ENCODE data around the gene OTOR. TPM values are rescaled to one million over a fixed set of nuclear protein-coding genes. Genes with fewer than 3 reads are reported as not detected.

Gene OTOR
- total and polyA plus RNA-seq, 2 of the 8 experiments (the other 6 are each of a cell fraction or from before 2014, with no cell fraction given): not detected

DNA sequence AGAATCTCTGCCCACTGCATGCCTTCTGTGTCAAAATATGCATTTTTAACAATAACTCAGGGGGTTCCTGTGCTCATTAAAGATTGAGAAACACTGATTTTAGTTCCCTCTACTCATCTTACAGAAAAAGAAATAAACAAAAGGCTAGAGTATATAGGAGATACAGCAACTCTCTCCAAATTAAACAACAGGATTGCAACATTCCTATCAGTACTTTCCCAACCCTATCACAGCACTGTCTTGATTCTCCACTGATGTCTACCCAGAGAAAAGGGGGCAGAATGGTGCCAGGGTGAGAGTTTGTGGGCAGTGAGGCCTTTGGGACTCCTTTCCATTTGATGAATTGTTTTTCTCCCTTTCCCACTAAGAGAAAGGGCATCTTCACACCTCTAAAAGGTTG is 4.7 kb downstream of the OTOR start:
- Histone ChIP-seq H3K9me3 (ENCODE audit: insufficient read depth in 2 of 2, low read depth in 1 of 2, low read length in 1 of 2) (peaks cover 11 to 12% of the 10 kb centered on the region in 2 experiments), H3K27me3 (replicated peaks in 1 of 4; ENCODE audit: control insufficient read depth in 3 of 4, extremely low read depth in 1 of 4, insufficient read depth in 3 of 4, low read length in 3 of 4) (no peaks in the 10 kb centered on the region), H4K20me1 (replicated peaks in 1 of 2; ENCODE audit: control insufficient read depth in 1 of 2, insufficient read depth in 2 of 2, low read length in 2 of 2) (no peaks in the 10 kb centered on the region), H3K27ac (ENCODE audit: low read depth, low read length) (no peak overlapping the region), H2BK5ac (ENCODE audit: low read depth, low read length) (no peak overlapping the region), H3K14ac (ENCODE audit: insufficient read length) (no peak overlapping the region), H3K18ac (ENCODE audit: extremely low read depth, low read length) (no peak overlapping the region), H3K23ac (ENCODE audit: insufficient read length) (no peak overlapping the region), H4K8ac (ENCODE audit: extremely low read depth, insufficient read depth, low read length) (no peak overlapping the region), H3K9ac (replicated peaks in 1 of 4; ENCODE audit: extremely low read depth in 1 of 4, low read depth in 3 of 4, low read length in 3 of 4) (no peak overlapping the region), H3K36me3 (ENCODE audit: control insufficient read depth in 2 of 4, insufficient read depth in 4 of 4, low read length in 3 of 4) (no peaks in the 10 kb centered on the region), H2BK15ac (ENCODE audit: low read length) (no peak overlapping the region), H3K4me1 (replicated peaks in 1 of 4; ENCODE audit: control insufficient read depth in 3 of 4, insufficient read depth in 4 of 4, low read length in 3 of 4) (peaks cover 0 to 5% (median 2%) of the 10 kb centered on the region in 4 experiments; a peak in 4 of 7 replicates), H3K23me2 (ENCODE audit: low read depth, low read length) (no peaks in the 10 kb centered on the region), H3K79me2 (ENCODE audit: control insufficient read depth in 1 of 2, insufficient read depth in 2 of 2, low read length in 2 of 2) (no peaks in the 10 kb centered on the region), H2BK12ac (ENCODE audit: low read depth, low read length) (no peak overlapping the region), H3K56ac (replicated peaks; ENCODE audit: insufficient read length, low read depth, low read length) (no peak overlapping the region), H4K91ac (replicated peaks; ENCODE audit: insufficient read length, low read length) (no peak overlapping the region), H2AFZ (ENCODE audit: low read length) (no peak overlapping the region), H3K4me2 (ENCODE audit: insufficient read depth in 1 of 2, low read depth in 2 of 2, low read length in 2 of 2) (peak overlapping the region in 1 of 2 experiments; percentile 36; a peak in 1 of 4 replicates), H3K4me3 (ENCODE audit: extremely low read depth in 1 of 4, insufficient read depth in 2 of 4, low read depth in 3 of 4, low read length in 4 of 4) (no peak overlapping the region), H3K4ac (replicated peaks; ENCODE audit: insufficient read length, low read depth, low read length) (no peak overlapping the region), H2AK5ac (ENCODE audit: low read depth, low read length) (no peak overlapping the region), H2BK20ac (ENCODE audit: low read length) (no peak overlapping the region), H4K5ac (ENCODE audit: insufficient read length, low read depth, low read length) (no peak overlapping the region), H3K79me1 (ENCODE audit: low read depth, low read length) (no peaks in the 10 kb centered on the region), H2BK120ac (replicated peaks; ENCODE audit: low read depth, low read length) (no peak overlapping the region)
- POLR2A ChIA-PET (ENCODE audit: partially characterized antibody): no interaction called here
- FAIRE-seq (no peak), DNase-seq (ENCODE audit: low read depth in 1 of 2, low spot score in 2 of 2) (no peak)
- TF ChIP-seq RXRA (IDR thresholded peaks at IDR 0.05; ENCODE audit: insufficient read depth, low read depth, low read length) (no peak), RBBP5 (IDR thresholded peaks at IDR 0.05; ENCODE audit: borderline replicate concordance, low read depth, low read length) (no peak), MAFK (IDR thresholded peaks at IDR 0.05; ENCODE audit: low read depth, low read length) (no peak), NRF1 (IDR thresholded peaks at IDR 0.05; ENCODE audit: low read depth, low read length) (no peak), RFX5 (IDR thresholded peaks at IDR 0.05; ENCODE audit: borderline replicate concordance, low read depth, low read length) (no peak), JUN (IDR thresholded peaks at IDR 0.05; ENCODE audit: low read depth, low read length) (no peak), ASH2L (IDR thresholded peaks at IDR 0.05; ENCODE audit: low read length) (no peak), KDM1A (IDR thresholded peaks at IDR 0.05; ENCODE audit: borderline replicate concordance, low read length) (no peak), CREB1 (IDR thresholded peaks at IDR 0.05) (no peak), BRCA1 (IDR thresholded peaks at IDR 0.05; ENCODE audit: low read depth, low read length) (no peak), SP1 (IDR thresholded peaks at IDR 0.05; ENCODE audit: low read depth, low read length) (no peak), SAP30 (IDR thresholded peaks at IDR 0.05; ENCODE audit: insufficient read depth, insufficient replicate concordance, low read length) (no peak)
- TF ChIP-seq, protein P1, sequence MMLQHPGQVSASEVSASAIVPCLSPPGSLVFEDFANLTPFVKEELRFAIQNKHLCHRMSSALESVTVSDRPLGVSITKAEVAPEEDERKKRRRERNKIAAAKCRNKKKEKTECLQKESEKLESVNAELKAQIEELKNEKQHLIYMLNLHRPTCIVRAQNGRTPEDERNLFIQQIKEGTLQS (IDR thresholded peaks at IDR 0.05; ENCODE audit: insufficient read depth, low read depth, low read length): no peak
- CTCF ChIA-PET (ENCODE audit: partially characterized antibody): interaction anchor here (1.2 to 2.0 kb wide), 3 partner anchors 9 to 235 kb away, joined by 3 to 21 read pairs (median 7); no protein-coding TSS in a partner anchor

Measured in H1 (cell line).